NCI-H128 (cell line): ENCODE measurements around the gene OVAAL.

Experiments used
- DNase-seq: peaks from one replicate; lab custom pipeline; 2025; ENCODE audit not compliant: unreplicated experiment; lab: John Stamatoyannopoulos, UW

OVAAL gene

DNA sequence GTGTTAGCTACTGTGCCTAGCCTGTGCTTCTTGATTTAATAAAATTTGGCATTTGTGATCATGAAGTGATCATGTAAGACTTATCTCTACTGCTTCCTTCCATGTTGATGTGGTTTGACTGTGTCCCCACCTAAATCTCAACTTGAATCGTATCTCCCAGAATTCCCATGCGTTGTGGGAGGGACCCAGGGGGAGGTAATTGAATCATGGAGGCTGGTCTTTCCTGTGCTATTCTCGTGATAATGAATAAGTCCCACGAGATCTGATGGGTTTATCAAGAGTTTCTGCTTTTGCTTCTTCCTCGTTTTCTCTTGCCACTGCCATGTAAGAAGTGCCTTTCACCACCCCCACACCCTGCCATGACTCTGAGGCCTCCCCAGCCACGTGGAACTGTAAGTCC is at the start of gene OVAAL:
OVAAL (plus strand) TSS at position 301 of the 400 bp plus-strand sequence.
- no peak for DNase-seq

DNA sequence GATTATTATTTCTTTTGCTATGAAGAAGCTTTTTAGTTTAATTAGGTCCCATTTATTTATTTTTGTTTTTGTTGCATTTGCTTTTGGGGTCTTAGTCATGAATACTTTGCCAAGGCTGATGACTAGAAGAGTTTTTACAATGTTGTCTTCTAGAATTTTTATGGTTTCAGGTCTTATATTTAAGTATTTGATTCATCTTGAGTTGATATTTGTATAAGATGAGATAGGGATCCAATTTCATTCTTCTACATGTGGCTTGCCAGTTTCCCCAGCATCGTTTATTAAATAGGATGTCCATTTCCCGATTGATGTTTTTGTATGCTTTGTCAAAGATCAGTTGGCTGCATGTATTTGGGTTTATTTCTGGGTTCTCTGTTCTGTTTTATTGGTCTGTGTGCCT is 47.9 kb upstream of the OVAAL start:
- DNase-seq: no peak

DNA sequence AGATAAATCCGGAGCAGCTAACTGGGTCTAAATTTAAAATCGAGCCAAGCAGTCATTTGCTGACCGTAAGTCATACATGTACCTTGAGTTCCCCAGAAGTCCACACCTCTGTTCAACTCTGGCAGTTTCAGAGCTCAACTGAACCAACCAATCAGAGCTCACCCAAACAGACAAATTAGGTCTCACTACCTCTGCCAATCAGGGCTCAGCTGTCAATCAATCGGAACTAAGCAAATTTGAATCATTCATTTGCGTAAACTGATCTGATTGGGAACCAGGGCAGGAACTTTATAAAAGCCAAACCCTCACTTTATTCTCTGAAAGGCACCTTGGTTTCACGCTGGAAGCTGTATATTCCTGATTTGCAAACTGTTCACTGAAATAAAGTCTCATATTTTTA is 45.2 kb upstream of the OVAAL start:
- no peak for DNase-seq

DNA sequence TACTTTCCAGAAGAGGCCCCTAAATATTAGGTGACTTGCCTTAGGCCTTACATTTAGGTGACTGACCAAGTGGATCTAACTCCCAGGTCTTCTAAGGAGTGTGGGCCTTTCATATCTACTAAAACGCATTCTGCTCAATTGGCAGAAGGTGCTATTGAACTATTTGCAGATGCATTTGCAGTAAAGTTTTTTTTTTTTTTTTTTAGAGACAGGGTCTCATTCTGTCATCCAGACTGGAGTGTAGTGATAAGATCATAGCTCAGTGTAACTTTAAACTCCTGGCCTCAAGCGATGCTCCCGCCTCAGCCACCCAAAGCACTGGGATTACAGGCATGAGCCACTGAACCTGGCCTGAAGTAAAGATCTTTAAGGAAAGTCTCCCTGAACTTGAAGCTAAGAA is 43.4 kb upstream of the OVAAL start:
- no peak for DNase-seq

DNA sequence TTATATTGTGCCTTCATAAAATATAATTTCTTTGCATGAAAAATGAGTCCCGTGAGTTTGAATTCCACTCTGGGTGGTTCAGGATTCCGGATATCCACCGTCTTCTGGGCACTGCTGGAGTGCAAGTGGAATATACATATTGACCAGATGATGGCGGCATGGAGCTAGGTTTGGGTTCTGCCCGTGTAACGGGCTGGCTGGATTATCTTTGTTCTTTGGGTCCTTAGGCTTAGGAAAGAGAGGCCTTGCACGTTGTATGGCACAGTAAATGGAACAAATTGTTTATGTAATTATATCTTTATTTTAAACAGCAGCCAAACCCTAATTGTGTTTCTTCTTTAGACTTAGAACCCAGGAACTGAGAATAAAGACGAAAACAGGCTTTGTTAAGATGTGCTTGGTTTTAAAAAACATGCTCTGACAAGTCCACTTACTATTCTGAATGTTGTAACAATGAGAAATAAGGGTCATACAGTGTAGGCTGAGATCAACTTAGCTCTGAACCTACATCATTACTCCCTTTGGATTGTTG is 42.8 kb upstream of the OVAAL start:
- peak; percentile 82 for DNase-seq

DNA sequence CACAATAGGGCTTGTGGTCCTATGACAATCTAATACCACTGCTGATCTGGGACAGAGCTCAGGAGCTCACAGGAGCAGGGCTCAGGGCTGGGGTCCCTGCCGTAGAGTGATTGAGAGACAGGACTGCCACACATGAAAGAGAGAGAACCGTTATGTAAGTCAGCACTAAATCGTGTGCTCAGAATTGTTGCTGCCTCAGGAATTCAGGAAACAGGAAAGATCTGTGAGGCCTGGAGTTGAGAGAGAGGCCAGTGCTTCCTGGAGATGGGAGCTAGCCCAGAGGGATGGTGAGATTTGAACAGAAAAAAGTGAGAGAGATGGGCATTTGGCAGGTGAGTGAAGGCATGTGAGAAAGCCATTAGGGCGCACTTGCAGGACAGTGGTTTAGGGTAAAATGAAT is 38.9 kb upstream of the OVAAL start:
- DNase-seq: no peak

DNA sequence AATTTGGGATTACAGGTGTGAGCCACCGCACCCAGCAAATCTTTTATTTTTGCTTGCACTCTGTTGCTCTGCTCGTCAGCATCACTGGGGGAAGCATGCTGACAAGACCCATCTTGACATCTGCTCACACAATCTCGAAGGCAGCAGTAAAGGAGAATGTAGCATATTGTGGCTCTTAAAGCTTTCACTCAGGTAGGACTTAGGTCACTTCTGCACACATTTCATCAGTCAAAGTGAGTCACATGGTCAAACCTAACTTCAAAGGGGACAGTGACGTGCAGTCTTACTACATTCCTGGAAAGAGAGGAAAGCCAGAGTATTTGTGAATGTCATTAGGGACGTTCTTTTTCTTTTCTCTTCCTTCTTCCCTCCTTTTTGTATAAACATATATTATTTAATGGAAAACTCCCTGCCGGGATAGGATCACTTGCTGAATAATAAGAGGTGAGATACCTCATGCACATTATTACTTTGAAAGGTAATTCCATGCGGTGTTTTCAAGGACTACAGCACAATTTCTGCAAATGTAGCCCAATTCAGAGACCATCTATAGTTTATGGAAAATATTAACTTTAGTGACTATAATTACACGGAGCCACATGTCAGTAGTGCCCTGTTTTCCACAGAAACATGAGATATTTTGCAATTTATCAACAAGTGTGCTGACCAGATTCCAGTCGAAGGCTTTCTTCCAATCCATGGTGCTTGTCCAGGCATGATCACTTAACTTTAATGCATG is 37.1 kb upstream of the OVAAL start:
- DNase-seq: no peak

DNA sequence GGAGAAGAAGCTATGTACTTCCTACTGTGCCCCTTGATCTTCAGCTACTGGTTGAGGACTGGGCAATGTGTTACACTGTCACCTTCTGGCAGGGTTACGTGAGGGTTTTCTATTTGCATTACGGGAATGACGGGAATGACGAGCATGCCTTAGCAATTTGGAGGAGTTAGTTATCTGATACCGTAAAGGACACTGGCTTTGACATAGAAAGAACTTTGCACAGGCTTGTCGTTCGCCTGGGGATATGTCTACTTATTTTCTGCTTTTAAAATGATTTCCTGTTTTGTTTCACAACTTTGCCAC is 36.6 kb upstream of the OVAAL start:
- DNase-seq: no peak

DNA sequence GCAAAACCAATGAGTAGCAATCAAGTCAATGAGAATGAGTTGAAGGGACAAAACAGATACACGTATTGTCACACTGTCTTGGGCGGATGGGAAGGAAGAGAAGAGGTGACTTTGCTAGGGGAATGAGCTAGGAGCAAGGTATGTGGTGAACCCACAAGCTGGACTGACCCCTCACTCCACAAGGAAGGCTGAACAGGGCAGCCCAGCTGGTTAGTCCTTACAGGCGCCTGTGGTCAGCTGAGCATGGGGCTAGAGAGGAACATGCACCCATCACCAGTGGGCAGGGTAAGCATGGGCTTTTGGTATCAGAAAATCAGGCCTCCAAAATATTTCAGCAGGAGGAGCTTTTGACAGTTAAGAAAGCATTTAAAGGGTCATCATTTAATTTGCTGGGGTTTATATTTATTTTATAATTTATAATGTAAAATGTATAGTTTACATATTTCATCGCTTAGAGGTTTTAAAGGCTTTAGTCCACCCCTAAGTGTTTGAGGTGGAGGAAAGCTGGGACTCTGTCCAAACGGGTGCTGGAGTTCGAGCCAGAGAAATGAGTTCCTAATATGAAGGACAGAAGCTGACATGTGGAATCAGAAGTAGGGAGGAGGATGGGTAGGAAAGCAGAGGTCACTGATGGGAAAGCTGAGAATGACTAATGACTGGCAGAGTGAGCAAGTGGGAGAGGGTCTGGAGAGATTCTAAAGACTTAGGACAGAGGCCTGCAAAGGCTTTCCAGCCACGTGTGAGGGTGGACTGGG is 34.4 kb upstream of the OVAAL start:
- no peak for DNase-seq

DNA sequence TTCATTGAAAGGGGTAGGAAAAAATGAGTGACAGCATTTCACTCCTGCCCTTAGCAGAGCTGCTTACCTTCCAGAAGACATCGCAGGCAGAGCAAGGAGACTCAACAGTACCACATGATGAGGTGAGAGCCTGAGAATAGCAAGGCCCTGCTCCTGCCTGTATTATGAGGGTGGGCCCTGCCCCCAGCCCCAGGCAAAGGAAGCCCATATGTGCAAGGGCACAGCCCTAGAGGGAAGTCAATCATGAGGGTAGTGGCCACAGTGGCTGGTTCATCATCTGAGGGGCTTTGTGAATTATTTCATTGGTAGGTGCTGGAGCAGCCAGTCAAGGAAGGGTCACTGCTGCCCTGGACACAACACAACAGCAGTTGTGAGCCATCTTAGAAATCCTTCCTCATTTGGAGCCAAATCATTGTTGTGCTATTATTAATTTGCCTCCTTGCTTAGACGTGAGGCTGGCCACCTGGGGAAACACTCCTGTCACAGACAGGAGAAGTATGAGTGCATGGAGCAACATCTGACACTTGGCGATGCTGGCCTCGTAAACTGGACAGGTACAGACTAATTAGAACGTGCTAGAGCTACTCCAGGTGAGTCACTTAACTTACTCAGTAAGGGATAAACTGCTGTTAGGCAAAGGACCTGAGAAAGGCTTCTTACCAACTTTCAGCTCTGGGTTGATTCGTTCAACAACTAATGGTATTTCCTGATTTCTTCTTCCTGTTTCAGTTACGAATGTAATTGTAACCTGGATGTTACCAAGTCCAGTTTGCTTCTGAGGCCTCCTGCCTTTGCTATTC is 33.6 kb upstream of the OVAAL start:
- DNase-seq: no peak

DNA sequence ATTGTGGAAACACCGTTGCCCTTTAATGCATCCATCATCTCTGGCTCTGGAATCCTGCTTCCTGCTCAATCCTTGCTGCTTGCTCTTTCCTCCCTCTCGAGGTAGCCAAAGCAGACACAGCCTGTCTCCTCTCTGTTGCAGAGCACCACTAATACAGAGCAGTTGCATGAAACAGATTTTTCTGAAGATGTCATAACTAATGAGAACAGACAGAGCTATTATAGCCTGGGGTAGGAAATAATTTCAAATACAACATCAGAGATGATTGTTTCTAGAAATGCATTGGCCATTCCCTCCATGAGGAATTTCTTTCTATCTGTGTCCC is 33.1 kb upstream of the OVAAL start:
- DNase-seq: no peak

DNA sequence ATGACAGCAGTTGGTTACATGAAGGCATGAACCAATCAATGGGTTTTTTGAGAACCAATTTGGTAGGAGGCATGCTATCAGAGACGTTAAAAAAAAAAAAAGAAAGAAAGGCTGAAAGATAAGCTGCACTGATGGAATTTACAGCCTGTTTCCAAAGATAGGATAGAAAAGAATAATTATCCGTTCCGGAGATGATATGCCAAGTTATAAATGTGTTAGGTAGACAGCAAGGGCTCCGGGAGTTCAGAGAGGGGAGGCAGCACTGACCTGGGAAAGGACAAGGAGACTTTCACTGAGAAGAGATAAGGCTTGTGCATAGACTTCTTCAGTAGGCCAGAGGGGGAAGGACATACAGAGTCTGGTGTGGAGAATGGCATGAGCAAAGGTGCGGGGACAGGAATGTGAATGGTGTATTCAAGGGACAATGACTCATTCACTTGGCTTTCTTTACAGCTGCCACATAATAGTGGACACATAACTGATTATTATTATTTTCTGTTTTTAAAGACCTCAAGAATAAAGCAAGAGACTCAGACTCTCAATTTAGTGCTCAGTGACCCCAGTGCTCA is 31.6 kb upstream of the OVAAL start:
- no peak for DNase-seq

DNA sequence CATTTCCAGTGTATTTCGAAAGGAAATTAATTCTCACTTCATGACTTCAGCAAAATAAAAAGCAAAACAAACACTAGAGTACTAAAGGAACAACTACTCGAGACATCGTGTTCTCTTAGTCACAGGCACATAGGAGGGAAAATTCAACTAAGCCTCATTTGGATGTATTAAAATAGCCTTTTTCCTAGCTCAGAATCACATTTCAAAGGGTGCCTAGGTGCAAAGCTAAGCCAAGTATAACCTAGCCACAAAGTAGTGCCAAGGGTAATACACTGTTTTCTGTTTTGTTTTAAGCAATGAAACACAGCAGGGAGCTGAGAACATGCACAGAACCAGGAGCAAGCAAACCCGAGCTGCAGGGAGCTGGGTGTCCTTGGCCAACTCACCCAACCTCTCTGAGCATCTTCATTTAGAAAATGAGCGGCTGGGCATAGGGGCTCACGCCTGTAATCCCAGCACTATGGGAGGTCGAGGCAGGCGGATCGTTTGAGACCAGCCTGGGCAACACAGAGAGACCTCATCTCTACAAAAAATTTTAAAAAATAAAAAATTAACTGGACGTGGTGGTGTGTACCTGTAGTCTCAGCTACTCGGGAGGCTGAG is 29.8 kb upstream of the OVAAL start:
- DNase-seq: no peak

DNA sequence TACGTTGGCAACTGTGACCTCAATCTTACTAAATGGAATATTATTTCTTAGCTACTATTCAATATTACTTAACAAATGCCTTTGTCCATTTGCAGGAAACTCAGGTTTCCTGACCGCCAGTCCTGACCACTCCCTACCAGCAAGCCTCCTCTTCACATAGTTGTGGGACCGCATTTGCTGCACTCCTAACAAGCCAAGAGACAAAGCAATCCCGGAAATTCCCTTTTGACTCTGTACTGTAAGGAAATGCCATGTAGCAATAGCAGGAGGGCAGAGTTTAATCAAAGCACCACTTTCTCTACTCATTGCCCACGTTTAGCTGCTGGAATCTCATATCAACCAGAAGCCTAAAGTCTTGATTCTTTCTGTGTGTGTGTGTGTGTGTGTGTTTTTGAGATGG is 28.3 kb upstream of the OVAAL start:
- no peak for DNase-seq

DNA sequence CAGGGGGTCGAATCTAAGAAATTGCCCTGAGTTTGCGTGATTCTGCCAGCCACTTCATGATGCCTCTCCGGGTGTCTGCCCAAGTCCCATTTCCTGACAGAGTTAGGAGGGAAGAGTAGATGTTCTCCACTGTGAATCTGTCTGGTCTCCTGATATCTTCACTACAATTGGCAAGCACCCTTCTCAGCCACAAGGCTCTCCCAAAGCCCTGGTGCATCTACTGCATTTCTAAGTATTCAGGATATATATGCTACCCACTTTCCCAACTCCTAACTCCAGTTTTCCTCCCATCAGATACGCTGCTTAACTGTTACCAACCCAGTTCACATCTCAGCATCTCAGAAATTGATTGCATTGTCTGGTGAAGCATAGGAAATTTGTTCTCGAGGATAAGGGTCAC is 25.9 kb upstream of the OVAAL start:
- no peak for DNase-seq

DNA sequence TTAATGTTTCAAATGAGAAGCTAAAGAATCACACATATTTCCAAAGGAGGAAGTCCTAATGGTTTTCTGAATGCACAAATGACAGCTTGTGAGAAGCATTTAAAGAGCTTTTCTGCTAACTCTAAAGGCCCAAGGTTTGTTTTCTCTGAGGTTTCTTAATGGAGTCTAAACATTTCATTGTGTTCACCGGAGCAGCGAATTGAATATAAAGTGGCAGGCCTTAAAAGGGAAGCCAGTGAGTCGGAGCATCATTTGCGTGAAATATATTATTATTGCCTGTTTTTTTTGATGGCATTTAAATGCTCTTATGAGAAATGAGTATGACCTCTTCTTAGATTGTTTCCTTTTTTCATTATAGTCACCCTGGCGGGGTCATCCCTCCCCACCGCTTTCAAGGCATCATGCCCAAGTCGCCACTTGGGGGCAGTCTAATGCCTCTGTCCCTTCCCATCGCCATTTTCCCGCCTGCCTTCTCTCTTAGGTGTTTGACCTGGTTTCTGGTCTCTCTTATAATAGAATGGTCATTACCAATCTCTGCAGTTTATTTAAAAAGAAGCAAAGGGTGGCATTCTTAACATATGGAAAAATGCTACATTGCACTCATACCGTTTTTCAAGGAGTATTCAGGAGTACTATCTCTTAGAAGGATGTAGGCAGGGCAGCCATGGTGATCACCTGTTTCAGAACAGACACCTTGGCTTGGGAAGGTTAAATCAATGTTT is 25.3 kb upstream of the OVAAL start:
- DNase-seq: peak; percentile 77

DNA sequence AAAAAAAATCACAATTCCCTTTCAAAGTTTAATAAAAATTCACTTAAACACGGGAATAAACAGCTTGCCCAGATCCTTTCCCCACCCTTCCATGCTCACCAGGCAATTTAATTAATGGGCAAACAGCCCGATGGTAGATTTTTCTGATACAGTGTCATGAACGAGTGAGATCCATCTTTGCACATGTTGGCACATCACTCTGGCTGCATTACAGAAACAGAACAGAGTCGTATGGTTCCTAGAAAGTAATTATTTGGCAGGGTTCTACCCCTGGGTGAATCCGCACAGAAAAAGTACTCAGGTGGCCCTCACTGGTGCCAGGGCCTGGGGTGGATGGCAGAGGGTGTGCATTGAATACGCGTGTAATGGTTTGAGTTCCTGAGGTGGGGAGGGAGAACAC is 24.6 kb upstream of the OVAAL start:
- no peak for DNase-seq

DNA sequence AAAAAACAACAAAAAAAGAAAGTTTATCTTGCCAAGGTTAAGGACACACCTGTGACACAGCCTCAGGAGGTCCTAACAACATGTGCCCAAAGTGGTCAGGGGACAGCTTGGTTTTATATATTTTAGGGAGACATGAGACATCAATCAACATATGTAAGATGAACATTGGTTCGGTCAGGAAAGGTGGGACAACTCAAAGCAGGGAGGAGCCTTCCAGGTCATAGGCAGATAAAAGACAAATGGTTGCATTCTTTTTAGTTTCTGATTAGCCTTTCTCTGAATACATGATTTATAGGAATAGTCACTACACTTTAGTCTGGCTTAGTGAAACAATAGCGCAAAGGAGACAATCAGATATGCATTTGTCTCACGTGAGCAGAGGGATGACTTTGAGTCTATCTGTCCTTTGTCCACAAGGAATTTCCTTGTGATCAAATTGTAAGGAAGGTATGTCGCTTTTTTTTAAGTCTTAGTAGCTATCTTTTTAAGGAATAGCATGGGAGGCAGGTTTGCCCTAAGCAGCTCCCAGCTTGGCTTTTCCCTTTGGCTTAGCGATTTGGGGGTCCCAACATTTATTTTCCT is 23.3 kb upstream of the OVAAL start:
- DNase-seq: no peak

DNA sequence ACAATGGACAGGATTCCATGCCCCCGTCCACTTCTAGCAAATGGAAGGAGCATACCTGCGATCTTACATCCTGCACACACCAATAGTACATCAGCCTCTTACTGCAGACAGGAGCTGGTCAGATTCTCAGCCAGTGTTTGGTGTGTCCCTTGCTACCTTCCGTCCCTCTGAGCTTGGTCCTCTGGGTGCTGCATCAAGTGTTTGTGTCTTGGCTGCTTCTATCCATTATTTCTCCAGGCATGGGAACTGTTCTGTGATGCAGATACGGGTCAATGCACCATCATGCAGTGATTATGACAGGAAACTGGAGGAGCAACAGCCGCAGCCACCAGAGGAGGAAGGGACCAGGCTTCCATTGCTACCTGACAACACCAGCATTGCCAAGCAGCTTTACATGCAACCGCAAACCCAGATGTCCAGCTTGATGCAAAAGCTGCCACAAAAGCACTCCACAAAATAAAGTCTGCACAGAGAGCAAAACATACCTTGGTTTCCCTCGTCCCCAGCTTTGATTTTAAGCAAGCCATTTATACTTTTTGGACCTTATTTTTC is 21.9 kb upstream of the OVAAL start:
- DNase-seq: no peak

DNA sequence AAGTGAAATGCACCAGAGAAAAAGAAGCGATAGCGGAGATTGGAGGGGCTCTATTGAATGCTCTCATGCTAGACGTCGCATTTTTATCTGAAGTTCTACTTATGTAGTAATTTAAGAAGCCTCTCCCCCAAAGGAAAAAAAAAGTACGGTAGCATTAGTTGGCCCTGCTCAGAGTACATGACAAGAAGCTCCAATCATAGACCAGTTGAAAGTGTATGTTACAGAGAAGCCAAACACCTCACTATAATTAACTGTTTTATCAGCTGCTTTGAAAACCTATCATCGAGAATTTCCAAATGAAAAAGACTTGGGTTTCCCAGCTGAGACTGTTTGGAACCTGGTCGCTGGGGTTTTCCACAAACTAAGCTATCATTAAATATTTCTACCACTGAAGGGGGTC is 19.6 kb upstream of the OVAAL start:
- no peak for DNase-seq
